Gastroesophageal sphincter (tissue), 4 donors: ENCODE measurements around the gene ASAP2. TPM values are rescaled to one million over a fixed set of nuclear protein-coding genes. Genes with fewer than 3 reads are reported as not detected.

Experiments used
- ATAC-seq: fragments of 150-250 bp; one replicate; pipeline ENCODE4 v1.9.1; 2016; ENCODE audit warnings: mild to moderate bottlenecking, moderate library complexity
- H3K27ac ChIP-seq, 4 donors: fragments of 200-600 bp; sonication (generic) in 3 of 4; 1 replicate in 3 of 4; 2 replicates in 1 of 4; pipeline ENCODE4 v1.5.1; 2016 to 2019
- H3K27me3 ChIP-seq: fragments of 200-600 bp; sonication (generic); one replicate; pipeline ENCODE4 v1.5.1; 2019
- H3K36me3 ChIP-seq, 2 donors: fragments of 200-600 bp; sonication (generic); one replicate each; pipeline ENCODE4 v1.5.1; 2019; ENCODE audit warnings: control low read depth in 1 of 2
- H3K4me1 ChIP-seq, 3 donors: fragments of 200-600 bp; sonication (generic); 1 replicate in 2 of 3; 2 replicates in 1 of 3; pipeline ENCODE4 v1.5.1; 2016 to 2019; ENCODE audit warnings: control low read depth in 2 of 3
- H3K4me3 ChIP-seq, 2 donors: fragments of 200-600 bp; sonication (generic); one replicate each; pipeline ENCODE4 v1.5.1; 2019; ENCODE audit warnings: mild to moderate bottlenecking in 1 of 2, moderate library complexity in 1 of 2
- H3K9me3 ChIP-seq, 3 donors: fragments of 200-600 bp; sonication (generic); one replicate each; pipeline ENCODE4 v1.5.1; 2017 to 2019; ENCODE audit warnings: control low read depth in 2 of 3
- CTCF ChIP-seq, 4 experiments: fragments of 200-600 bp in 2 of 4; fragments of 450-650 bp in 2 of 4; sonication (generic) in 1 of 4; IDR thresholded peaks; one replicate each; pipeline ENCODE4 v1.5.1; 2017 to 2019; ENCODE audit warnings: antibody characterized with exemption in 4 of 4, mild to moderate bottlenecking in 2 of 4, moderate library complexity in 2 of 4
- EP300 ChIP-seq: sonication (generic); formaldehyde crosslinking; IDR thresholded peaks from one replicate; pipeline ENCODE4 v1.6.1; 2017; ENCODE audit warnings: antibody characterized with exemption, mild to moderate bottlenecking
- POLR2A ChIP-seq, 2 donors: fragments of 450-650 bp; IDR thresholded peaks; one replicate each; pipeline ENCODE4 v1.6.1; 2017; ENCODE audit warnings: antibody characterized with exemption in 2 of 2, mild to moderate bottlenecking in 2 of 2, moderate library complexity in 1 of 2
- POLR2AphosphoS5 ChIP-seq: sonication (generic); formaldehyde crosslinking; IDR thresholded peaks from one replicate; pipeline ENCODE4 v1.6.1; 2017; ENCODE audit warnings: antibody characterized with exemption
- WGBS, 2 donors: methylation state at CpG; one replicate each; pipeline ENCODE4 v1.1.5; 2018; ENCODE audit warnings: low coverage in 1 of 2; 5-methylcytosine and 5-hydroxymethylcytosine counted together
- total RNA-seq, 4 donors: library from RNA; depleted of rRNA; stranded (reverse); fragments of >200 nt; gene quantifications; one replicate each; pipeline ENCODE4 v1.1.0, GENCODE V29; 2016

ASAP2 gene
- total RNA-seq, 4 donors from 2014 or later = 18.3 to 31.4 (median 26.2) TPM

GRCh38 chr2:9332136-9332852 is 125.7 kb downstream of the ASAP2 start:
- 89 to 92% methylated on average over 12 to 13 of the region's 13 CpGs for WGBS, 2 donors

GRCh38 chr2:9332853-9333245 is 126.2 kb downstream of the ASAP2 start:
- no peak for ATAC-seq
- no peak for TF ChIP-seq EP300
- no peak for TF ChIP-seq POLR2A (IDR thresholded peaks at IDR 0.05)
- no peak for TF ChIP-seq CTCF (IDR thresholded peaks at IDR 0.05)
- TF ChIP-seq POLR2AphosphoS5 = no peak
- Histone ChIP-seq H3K4me3 (no peak overlapping the region), H3K9me3 (no peaks in the 10 kb centered on the region), H3K27me3 (no peaks in the 10 kb centered on the region), H3K27ac (no peak overlapping the region), H3K36me3 (peaks cover 0 to 30% of the 10 kb centered on the region in 2 donors), H3K4me1 (peaks cover 0 to 17% (median 3%) of the 10 kb centered on the region in 3 donors)
- 73 to 91% methylated on average over 3 to 6 of the region's 6 CpGs for WGBS, 2 donors

More at GRCh38 chr2:9332136-9332852, 125.7 kb downstream of the ASAP2 start:
- TF ChIP-seq EP300 = no peak
- TF ChIP-seq CTCF (IDR thresholded peaks at IDR 0.05) = no peak
- TF ChIP-seq POLR2AphosphoS5 = no peak
- no peak for TF ChIP-seq POLR2A (IDR thresholded peaks at IDR 0.05)
- Histone ChIP-seq H3K4me1 (peaks cover 0 to 17% (median 3%) of the 10 kb centered on the region in 3 donors), H3K4me3 (no peak overlapping the region), H3K27me3 (no peaks in the 10 kb centered on the region), H3K9me3 (no peaks in the 10 kb centered on the region), H3K27ac (no peak overlapping the region), H3K36me3 (peaks cover 0 to 30% of the 10 kb centered on the region in 2 donors)
- ATAC-seq = no peak

GRCh38 chr2:9333591-9334171 is 127.1 kb downstream of the ASAP2 start:
- 33 to 40% methylated on average over 6 to 7 of the region's 7 CpGs for WGBS, 2 donors
- peaks cover 0 to 27% of the 10 kb centered on the region in 2 donors for H3K36me3 ChIP-seq
- no peaks in the 10 kb centered on the region for H3K9me3 ChIP-seq
- H3K27me3 ChIP-seq = no peaks in the 10 kb centered on the region
- no peak overlapping the region for H3K4me3 ChIP-seq
- ATAC-seq = peak; percentile 80
- peak overlapping the region in 1 of 4 donors; percentile 50 for H3K27ac ChIP-seq
- peak; percentile 32 to 81 (median 78) for TF ChIP-seq CTCF (IDR thresholded peaks at IDR 0.05)
- TF ChIP-seq POLR2AphosphoS5 = no peak
- H3K4me1 ChIP-seq = peaks cover 0 to 17% (median 3%) of the 10 kb centered on the region in 3 donors

- TF ChIP-seq CTCF (IDR thresholded peaks at IDR 0.05) = no peak
- no peak for TF ChIP-seq EP300
- TF ChIP-seq POLR2AphosphoS5 = no peak
- TF ChIP-seq POLR2A (IDR thresholded peaks at IDR 0.05) = no peak
- WGBS, 2 donors = 73 to 90% methylated on average over 2 to 10 of the region's 14 CpGs
- H3K36me3 ChIP-seq = peaks cover 0 to 18% of the 10 kb centered on the region in 2 donors
- ATAC-seq = no peak
- H3K27ac ChIP-seq = no peak overlapping the region
- no peaks in the 10 kb centered on the region for H3K9me3 ChIP-seq
- H3K4me1 ChIP-seq = peaks cover 0 to 17% (median 3%) of the 10 kb centered on the region in 3 donors
- no peak overlapping the region for H3K4me3 ChIP-seq
- H3K27me3 ChIP-seq = no peaks in the 10 kb centered on the region
These were observed 128.1 kb downstream of the ASAP2 start for GRCh38 chr2:9334761-9335160.
